GM21825 (cell line): Measurements from ENCODE around the gene CFLAR.
"Not testable (repeated sequence)": the region's sequence is repeated elsewhere in the genome, so short reads cannot be mapped to it uniquely, and the experiment has no call there.

Source experiments
- ATAC-seq: cut with Tn5 transposase; IDR thresholded peaks from one replicate; pipeline ENCODE4 v1.9.1; 2021; ENCODE audit warnings: mild to moderate bottlenecking, moderate library complexity; ENCODE audit not compliant: unreplicated experiment

The CFLAR gene

GRCh38 chr2:201174687-201175086 lies 58.7 kb downstream of the CFLAR start:
- no peak for ATAC-seq

DNA sequence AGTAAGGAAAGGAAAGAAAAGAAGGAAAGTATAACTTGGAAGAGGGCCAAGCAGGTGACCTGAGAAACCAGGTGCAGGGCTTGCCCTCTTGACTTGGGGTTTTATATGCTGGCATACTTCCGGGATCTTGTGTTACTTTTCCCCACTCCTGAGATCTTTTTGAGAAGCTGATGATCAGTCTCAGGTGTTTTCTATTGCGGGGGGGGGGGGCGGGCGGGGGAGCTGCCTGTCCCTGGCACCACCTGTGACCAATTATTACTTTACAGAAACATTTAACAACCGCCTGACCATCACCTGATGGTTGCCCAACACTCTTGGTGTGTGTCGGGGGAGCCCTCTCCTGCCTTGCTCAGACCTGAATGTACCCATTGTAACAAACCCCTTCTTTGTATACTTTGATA lies 60.1 kb downstream of the CFLAR start:
- ATAC-seq = no peak

- no peak for ATAC-seq
Measured at GRCh38 chr2:201180010-201180409, 64.0 kb downstream of the CFLAR start.

DNA sequence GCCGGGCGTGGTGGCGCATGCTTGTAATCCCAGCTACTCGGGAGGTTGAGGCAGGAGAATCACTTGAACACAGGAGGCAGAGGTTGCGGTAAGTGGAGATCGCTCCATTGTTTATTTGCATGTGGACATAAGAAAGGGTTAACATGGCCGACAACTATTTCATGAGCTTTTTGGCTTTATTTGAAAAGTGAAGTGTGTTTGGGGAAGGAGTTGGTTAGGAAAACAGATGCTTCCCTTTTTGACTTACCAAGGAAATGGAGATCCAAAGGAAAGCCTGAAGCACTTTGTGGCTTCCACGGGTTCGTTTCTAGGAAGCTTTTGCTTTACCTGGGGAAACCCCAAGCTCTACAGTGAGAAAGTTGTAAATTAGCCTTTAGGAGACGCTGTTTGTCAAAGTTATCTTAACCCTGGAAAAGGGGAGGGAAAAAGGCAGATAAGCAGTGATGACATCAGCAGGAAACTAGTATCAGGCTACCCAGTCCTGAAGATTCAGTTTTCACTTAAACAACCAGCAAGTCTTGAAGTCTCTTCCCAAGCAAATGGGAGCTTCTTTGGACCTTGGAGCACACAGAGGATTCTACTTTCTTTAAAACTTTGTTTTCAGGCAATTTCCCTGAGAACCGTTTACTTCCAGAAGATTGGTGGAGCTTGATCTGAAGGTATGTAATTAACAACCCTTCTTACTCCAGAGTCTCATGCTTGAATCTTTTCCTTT lies 66.8 kb downstream of the CFLAR start, which contains the start of gene CASP10:
CASP10 (plus strand) TSS at position 492 of the 715 bp plus-strand sequence. CDS start 2,637 bp downstream, outside the sequence.
- ATAC-seq = peak; percentile 86

DNA sequence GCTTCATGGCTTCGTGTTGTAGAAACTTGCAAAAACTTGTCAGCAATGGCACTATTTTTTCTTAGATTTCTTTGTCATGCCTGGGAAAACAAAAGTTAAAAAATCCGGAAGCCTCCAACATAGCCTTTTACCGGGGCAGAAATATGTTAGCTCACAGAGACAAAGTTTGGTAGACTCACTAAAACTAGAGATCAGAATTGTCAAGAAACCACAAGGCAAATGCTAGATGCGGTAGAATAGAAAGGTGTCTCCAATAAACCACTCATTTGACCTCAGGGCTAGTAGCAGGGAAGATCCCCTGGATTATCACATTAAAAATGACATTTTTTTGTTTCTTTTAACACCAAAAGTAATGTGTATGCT lies 67.4 kb downstream of the CFLAR start:
- no peak for ATAC-seq

GRCh38 chr2:201183835-201184234 lies 67.9 kb downstream of the CFLAR start:
- ATAC-seq = not testable (repeated sequence)

GRCh38 chr2:201184248-201184647 lies 68.3 kb downstream of the CFLAR start:
- ATAC-seq = not testable (repeated sequence)

DNA sequence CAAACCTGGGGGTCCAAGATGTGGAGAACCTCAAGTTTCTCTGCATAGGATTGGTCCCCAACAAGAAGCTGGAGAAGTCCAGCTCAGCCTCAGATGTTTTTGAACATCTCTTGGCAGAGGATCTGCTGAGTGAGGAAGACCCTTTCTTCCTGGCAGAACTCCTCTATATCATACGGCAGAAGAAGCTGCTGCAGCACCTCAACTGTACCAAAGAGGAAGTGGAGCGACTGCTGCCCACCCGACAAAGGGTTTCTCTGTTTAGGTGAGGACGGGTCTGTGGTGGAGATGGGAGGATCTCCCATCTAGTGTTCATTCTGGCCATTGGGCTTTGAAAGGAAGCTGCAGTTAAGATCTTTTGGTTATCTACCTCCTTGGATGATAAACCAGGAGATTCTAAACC lies 69.9 kb downstream of the CFLAR start:
- no peak for ATAC-seq

DNA sequence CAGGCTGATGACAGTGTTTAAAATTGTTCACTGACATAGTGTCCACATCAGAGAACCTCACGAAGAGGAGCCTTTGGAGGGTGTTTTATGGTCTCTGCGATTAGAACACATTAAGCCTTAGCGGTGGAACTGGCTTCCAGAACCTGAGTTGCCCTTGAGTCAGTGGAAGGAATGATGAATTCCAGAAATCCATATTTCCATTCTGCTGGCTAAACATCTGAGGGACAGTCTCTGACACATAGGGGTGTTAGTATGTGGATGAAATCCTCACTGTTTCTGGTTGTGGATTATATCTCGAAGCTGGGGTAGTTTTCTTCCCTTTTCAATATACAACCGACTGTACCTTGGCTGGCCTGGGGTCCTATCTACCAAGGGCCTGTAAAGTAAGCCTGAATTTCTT lies 71.0 kb downstream of the CFLAR start:
- no peak for ATAC-seq

DNA sequence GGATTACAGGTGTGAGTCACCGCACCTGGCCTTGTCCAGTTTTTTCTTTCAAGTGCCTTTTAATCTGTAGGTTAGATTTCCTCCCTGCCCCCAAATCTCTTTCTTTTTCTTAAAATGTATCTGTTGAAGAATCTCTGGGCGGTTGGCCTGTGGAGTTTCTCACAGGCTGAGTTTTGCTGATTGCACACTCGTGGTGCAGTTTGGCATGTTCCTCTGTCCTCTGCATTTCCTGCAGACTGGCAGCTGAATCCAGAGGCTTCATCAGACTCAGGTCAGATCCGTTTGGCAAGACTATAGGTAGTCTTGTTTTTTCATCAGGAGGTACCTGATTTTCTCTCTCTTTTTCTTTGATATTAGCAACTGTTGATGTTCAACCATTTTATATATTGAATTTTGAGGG lies 72.5 kb downstream of the CFLAR start:
- ATAC-seq = no peak

DNA sequence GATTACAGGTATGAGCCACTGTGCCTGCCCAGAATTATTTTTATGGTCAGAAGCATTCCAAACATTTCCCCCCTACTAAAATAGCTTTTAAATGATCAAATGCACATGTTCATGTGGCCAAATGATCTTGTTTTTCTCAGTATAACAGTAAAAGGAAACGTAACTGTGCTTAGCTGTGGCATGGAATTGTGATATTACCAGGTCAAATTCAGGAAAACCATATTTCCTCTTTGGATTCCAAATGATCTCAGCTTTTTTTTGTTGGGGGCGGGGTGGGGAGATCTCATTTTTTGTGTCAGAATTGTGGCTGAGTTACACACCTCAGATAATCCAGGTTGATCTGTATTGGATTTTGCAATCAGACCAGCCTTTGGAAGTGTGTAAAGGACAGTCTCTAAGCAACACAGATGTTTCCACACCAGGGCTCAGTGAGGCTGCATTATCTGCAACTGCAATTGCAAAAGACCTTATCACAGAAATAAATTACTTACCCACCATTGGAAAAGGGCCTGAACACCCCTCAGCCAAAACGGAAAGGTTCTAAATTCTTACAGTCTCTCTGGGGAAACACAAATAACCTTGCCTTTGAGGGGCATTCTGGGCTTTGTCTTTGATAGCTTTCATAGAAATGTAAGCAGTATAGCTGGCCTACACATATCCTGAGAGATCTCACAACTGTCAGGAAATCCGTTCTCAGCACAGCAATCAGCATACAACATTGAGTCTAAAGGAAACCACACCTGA lies 75.3 kb downstream of the CFLAR start:
- ATAC-seq = peak; percentile 69

DNA sequence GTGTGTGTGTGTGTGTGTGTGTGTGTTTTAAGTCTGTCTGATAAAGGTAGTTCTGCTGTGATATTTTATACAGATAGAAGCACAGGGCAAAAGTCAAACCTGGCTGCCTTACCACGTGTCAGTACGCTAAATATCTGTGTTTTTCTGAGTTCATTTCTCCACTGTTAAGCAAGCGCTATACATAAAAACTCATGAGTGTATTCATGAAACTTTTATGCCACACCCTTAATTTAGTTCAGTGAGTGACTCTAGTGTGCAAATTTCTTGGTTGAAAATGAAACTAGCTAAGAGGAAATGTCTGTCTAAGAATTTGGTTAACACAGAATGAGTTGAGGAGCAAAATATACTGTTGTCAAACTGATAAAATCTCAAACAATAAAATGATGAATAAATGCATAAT lies 78.1 kb downstream of the CFLAR start:
- peak; percentile 84 for ATAC-seq

DNA sequence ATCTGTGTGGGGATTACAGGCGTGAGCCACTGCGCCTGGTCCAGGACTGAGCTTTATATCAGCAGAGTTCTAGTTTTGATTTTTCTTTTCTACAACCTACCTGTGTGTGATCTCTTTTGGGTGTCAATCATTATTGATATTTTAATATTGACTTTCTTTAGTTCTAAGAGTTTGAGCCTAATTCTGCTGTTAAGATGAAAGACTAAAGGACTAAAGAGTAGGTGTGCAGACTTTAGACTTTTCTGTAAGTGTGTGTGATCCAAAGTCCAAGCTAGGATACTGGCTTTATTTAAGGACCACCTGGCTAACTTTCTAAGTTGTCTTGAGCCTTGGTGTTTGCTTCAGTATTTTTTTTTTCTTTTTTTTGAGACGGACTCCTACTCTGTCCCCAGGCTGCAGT lies 79.4 kb downstream of the CFLAR start:
- no peak for ATAC-seq

DNA sequence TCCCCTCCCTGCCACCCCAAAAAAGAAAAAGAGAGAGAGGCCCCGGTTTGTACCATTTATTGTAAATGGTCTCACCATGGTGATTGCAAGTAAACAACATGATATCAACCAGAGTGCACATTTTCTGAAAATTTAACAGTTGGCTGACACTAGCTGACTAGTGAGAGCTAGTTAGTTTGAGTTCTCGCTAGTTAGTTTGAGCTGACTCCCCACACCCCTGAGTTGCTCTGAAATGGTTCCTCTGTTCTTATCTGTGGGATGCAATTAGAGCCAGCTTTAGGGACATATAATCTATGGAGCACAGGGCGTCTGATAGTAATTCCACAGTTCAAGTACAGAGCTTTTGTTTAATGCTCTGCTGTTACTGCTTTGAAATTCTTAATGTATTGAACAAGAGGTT lies 80.0 kb downstream of the CFLAR start:
- ATAC-seq = no peak

GRCh38 chr2:201196803-201197202 lies 80.8 kb downstream of the CFLAR start:
- no peak for ATAC-seq

GRCh38 chr2:201197781-201198180 lies 81.8 kb downstream of the CFLAR start:
- ATAC-seq = no peak

- ATAC-seq = no peak
Measured at GRCh38 chr2:201199847-201200246, 83.9 kb downstream of the CFLAR start.

GRCh38 chr2:201200345-201200744 lies 84.4 kb downstream of the CFLAR start:
- ATAC-seq = no peak

GRCh38 chr2:201201371-201201770 lies 85.4 kb downstream of the CFLAR start:
- no peak for ATAC-seq

DNA sequence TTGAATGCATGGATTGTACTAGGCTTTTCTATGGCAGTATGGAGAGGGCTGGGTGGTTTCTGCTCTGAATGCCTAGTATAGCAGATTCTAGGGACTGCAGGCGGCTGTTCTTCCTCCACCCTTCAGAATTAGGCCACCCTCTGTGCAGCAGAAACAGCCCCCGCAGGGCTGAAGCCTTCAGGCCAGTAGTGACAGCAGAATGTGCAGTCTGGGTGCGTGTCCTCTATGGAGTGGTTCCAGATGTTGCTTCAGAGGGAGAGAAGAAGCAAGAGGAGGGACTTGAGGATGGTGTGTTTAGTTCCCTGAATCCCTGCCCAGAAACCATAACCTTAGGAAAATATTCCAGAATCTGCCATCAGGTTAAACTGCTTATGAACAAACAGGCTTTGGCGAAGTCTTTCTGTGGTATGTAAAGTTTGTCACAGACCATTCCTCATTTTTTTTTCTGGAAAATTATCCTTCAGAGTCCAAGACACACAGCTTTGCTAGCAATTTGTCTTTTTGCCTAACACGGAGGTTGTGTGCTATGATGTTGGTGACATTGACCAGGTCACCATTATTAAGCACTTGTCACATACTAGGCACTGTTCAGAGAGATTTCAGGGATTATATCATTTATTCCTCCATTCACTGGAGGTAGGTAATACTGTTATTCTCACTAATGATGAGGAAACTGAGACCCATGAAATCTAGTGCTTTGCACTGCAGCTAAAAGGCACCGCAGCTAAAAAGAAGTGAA lies 88.1 kb downstream of the CFLAR start:
- no peak for ATAC-seq

- ATAC-seq = peak; percentile 40
Measured at GRCh38 chr2:201204655-201205514, 88.9 kb downstream of the CFLAR start.
